GM10248 (cell line): ENCODE results near the gene AMPH.

ENCODE experiments used
- CTCF ChIA-PET: fragments of 300-600 bp; sonication (Branson Sonifier 250); formaldehyde crosslinking; extraction: SDS; loops from one replicate; lab custom pipeline; 2021; ENCODE audit warnings: antibody characterized with exemption; lab: Yijun Ruan, JAX
- POLR2A ChIA-PET: fragments of 350-650 bp; sonication (Branson Sonifier 250); formaldehyde crosslinking; extraction: SDS; loops from one replicate; lab custom pipeline; 2020; ENCODE audit warnings: antibody characterized with exemption; lab: Yijun Ruan, JAX
- DNase-seq: peaks from one replicate; pipeline ENCODE4 v3.0.0; 2012; ENCODE audit errors: extremely low spot score
- CTCF ChIP-seq: IDR thresholded peaks from 2 replicates; pipeline ENCODE4 v1.5.1; 2012; ENCODE audit warnings: mild to moderate bottlenecking, low read depth; ENCODE audit errors: extremely low read depth, missing control alignments, control extremely low read depth

The AMPH gene

GRCh38 chr7:38502289-38502688 is 128.9 kb downstream of the AMPH start:
- TF ChIP-seq CTCF, result no peak
- CTCF ChIA-PET, result no interaction called here
- DNase-seq, result no peak
- POLR2A ChIA-PET, result no interaction called here

GRCh38 chr7:38492010-38492409 is 139.2 kb downstream of the AMPH start:
- POLR2A ChIA-PET, result no interaction called here

GRCh38 chr7:38482521-38482920 is 148.7 kb downstream of the AMPH start:
- ChIA-PET CTCF (interaction anchor here (2.2 kb wide), 1 partner anchor 14 kb away, joined by 6 read pairs; no protein-coding TSS in a partner anchor), POLR2A (no interaction called here)

More at GRCh38 chr7:38492010-38492409, 139.2 kb downstream of the AMPH start:
- DNase-seq, result no peak
- CTCF ChIA-PET, result no interaction called here
- TF ChIP-seq CTCF, result no peak

GRCh38 chr7:38481401-38481800 is 149.8 kb downstream of the AMPH start:
- POLR2A ChIA-PET, result no interaction called here
- CTCF ChIA-PET, result interaction anchor here (0.9 to 2.2 kb wide), 3 partner anchors 15 to 82 kb away, joined by 3 to 6 read pairs (median 5); no protein-coding TSS in a partner anchor
- TF ChIP-seq CTCF, result no peak
- no peak for DNase-seq

More at GRCh38 chr7:38482521-38482920, 148.7 kb downstream of the AMPH start:
- no peak for DNase-seq
- no peak for TF ChIP-seq CTCF

- no peak for TF ChIP-seq CTCF
- ChIA-PET CTCF (no interaction called here), POLR2A (no interaction called here)
- DNase-seq, result no peak
Measured at GRCh38 chr7:38478404-38478803, 152.8 kb downstream of the AMPH start.

- ChIA-PET CTCF (interaction anchor here (1.0 to 1.4 kb wide), 2 partner anchors 16 to 33 kb away, joined by 3 to 4 read pairs; no protein-coding TSS in a partner anchor), POLR2A (no interaction called here)
- no peak for DNase-seq
- no peak for TF ChIP-seq CTCF
Measured at GRCh38 chr7:38477333-38477732, 153.8 kb downstream of the AMPH start.
